Smooth muscle cell (in vitro differentiated cells): ENCODE data around the gene ADAM33. TPM values are rescaled to one million over a fixed set of nuclear protein-coding genes. Genes with fewer than 3 reads are reported as not detected.

Experiments
- DNase-seq: peaks from one replicate; lab custom pipeline; 2025; ENCODE audit not compliant: unreplicated experiment; lab: John Stamatoyannopoulos, UW
- H2AFZ ChIP-seq: fragments of 200-600 bp; sonication (generic); 2 replicates; pipeline ENCODE4 v1.6.0; 2016; ENCODE audit warnings: antibody characterized with exemption, low read depth, mild to moderate bottlenecking
- H3F3A ChIP-seq: fragments of 200-600 bp; sonication (generic); 2 replicates; pipeline ENCODE4 v1.6.0; 2017; ENCODE audit warnings: antibody characterized with exemption, low read depth
- H3K27ac ChIP-seq: fragments of 200-600 bp; sonication (generic); 2 replicates; pipeline ENCODE4 v1.5.1; 2016; ENCODE audit warnings: low read depth, mild to moderate bottlenecking
- H3K27me3 ChIP-seq: fragments of 200-600 bp; sonication (generic); 2 replicates; pipeline ENCODE4 v1.6.1; 2016; ENCODE audit warnings: low read depth, mild to moderate bottlenecking
- H3K36me3 ChIP-seq: fragments of 200-600 bp; sonication (generic); 2 replicates; pipeline ENCODE4 v1.5.1; 2016; ENCODE audit warnings: low read depth
- H3K4me1 ChIP-seq: fragments of 200-600 bp; sonication (generic); 2 replicates; pipeline ENCODE4 v1.5.1; 2016; ENCODE audit warnings: low read depth
- H3K4me2 ChIP-seq: fragments of 200-600 bp; sonication (generic); 2 replicates; pipeline ENCODE4 v1.6.0; 2016; ENCODE audit warnings: mild to moderate bottlenecking
- H3K4me3 ChIP-seq: fragments of 200-600 bp; sonication (generic); 2 replicates; pipeline ENCODE4 v1.5.1; 2016; ENCODE audit warnings: mild to moderate bottlenecking
- H3K79me2 ChIP-seq: fragments of 200-600 bp; sonication (generic); 2 replicates; pipeline ENCODE4 v1.6.0; 2016; ENCODE audit warnings: low read depth, mild to moderate bottlenecking
- H3K9ac ChIP-seq: fragments of 200-600 bp; sonication (generic); 2 replicates; pipeline ENCODE4 v1.6.0; 2016; ENCODE audit warnings: low read depth
- H3K9me3 ChIP-seq: fragments of 200-600 bp; sonication (generic); replicated peaks from 2 replicates; pipeline ENCODE4 v1.5.1; 2016; ENCODE audit warnings: low read depth
- H4K20me1 ChIP-seq: fragments of 200-600 bp; sonication (generic); 2 replicates; pipeline ENCODE4 v1.6.0; 2016; ENCODE audit warnings: low read depth
- CTCF ChIP-seq: fragments of 200-600 bp; sonication (generic); IDR thresholded peaks from 2 replicates; pipeline ENCODE4 v1.5.1; 2017; ENCODE audit warnings: borderline replicate concordance, mild to moderate bottlenecking, antibody characterized with exemption; ENCODE audit not compliant: insufficient read depth, poor library complexity, severe bottlenecking
- WGBS: methylation state at CpG from one replicate; pipeline ENCODE4 v1.1.7; 2016; ENCODE audit warnings: low lambda C conversion rate; 5-methylcytosine and 5-hydroxymethylcytosine counted together
- polyA plus RNA-seq: library from polyadenylated mRNA; unstranded; fragments of >200 nt; fragmentation: Nextera tagmentation; extraction: Ambion mirVana; gene quantifications from 2 replicates; pipeline ENCODE4 v1.2.1, GENCODE V29; 2016
- total RNA-seq: library from RNA; depleted of rRNA; stranded (reverse); fragments of >200 nt; gene quantifications from 2 replicates; pipeline ENCODE4 v1.2.3, GENCODE V29; 2014

The ADAM33 gene
- 5.1 and 8.0 TPM in 2 replicates for total RNA-seq
- 5.8 and 7.4 TPM in 2 replicates for polyA plus RNA-seq

GRCh38 chr20:3681931-3682781 is at the start of gene ADAM33:
Gene ADAM33, minus strand, starts transcription at chr20:3682010. Its CDS starts 6 bp downstream, at chr20:3682004.
- Histone ChIP-seq H3K9me3 (no peaks in the 10 kb centered on the region), H3K4me3 (peak within 1 kb of the TSS; percentile 56), H4K20me1 (no peaks in the 10 kb centered on the region), H3K4me2 (peak within 1 kb of the TSS; percentile 90), H3K27ac (no peak within 1 kb of the TSS), H3K9ac (no peak within 1 kb of the TSS), H3K36me3 (no peaks in the 10 kb centered on the region), H2AFZ (peak within 1 kb of the TSS; percentile 90), H3F3A (no peaks in the 10 kb centered on the region), H3K27me3 (peaks cover 4% of the 10 kb centered on the region), H3K4me1 (peaks cover 8% of the 10 kb centered on the region), H3K79me2 (no peaks in the 10 kb centered on the region)
- no peak for TF ChIP-seq CTCF
- DNase-seq = no peak
- 18% methylated on average over 34 of the region's 65 CpGs for WGBS

- Histone ChIP-seq H4K20me1 (no peaks in the 10 kb centered on the region), H3K9ac (no peak overlapping the region), H3F3A (peaks cover 4% of the 10 kb centered on the region), H3K27me3 (peaks cover under 1% of the 10 kb centered on the region), H3K27ac (no peak overlapping the region), H3K4me1 (peaks cover 5% of the 10 kb centered on the region), H3K4me3 (no peak overlapping the region), H2AFZ (no peak overlapping the region), H3K9me3 (no peaks in the 10 kb centered on the region), H3K79me2 (no peaks in the 10 kb centered on the region), H3K36me3 (no peaks in the 10 kb centered on the region), H3K4me2 (no peak overlapping the region)
- TF ChIP-seq CTCF = no peak
- no peak for DNase-seq
- WGBS = 85% methylated on average over 12 of the region's 12 CpGs
Observed at GRCh38 chr20:3730803-3731672, 49.2 kb upstream of the ADAM33 start.

DNA sequence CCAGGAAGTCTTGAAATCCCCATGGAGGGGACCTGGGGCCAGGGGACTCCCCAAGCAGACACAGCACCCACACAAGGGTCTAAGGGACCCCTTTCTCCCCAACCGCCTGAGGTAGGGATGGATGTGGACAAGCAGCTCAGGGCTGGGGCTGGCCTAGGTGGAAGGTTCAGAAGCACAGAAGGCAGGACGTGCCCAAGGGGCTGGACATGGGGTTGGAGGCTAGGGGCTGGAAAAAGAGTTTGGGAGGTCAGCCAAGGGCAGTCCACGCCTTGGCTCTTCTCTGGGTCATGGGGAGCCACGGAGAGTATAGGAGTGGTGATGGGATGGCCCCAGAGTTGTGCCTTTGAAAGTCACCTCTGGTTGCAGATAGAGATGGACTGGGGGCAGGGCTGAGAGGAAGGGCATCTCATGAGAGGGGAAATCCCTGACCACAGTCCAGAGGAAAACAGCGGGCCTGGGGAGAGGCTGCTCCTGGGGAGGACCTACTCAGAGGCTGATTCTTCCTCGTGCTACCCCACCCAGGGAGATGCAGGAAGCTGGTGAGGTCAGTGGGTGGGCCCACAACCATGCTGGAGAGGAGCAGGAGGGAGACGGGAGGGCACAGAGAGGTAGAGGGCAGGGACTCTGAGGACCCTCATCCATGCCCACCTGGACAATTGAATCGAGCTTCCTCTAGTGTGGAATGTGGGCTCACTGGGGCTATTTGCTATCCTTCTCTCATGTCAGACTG is 48.2 kb upstream of the ADAM33 start:
- H4K20me1 ChIP-seq = no peaks in the 10 kb centered on the region
- no peaks in the 10 kb centered on the region for H3K9me3 ChIP-seq
- peaks cover 4% of the 10 kb centered on the region for H3F3A ChIP-seq
- DNase-seq = no peak
- no peaks in the 10 kb centered on the region for H3K36me3 ChIP-seq
- no peak overlapping the region for H3K4me3 ChIP-seq
- H2AFZ ChIP-seq = no peak overlapping the region
- no peak for TF ChIP-seq CTCF
- WGBS = 79% methylated on average over 8 of the region's 8 CpGs
- H3K79me2 ChIP-seq = no peaks in the 10 kb centered on the region
- no peak overlapping the region for H3K4me2 ChIP-seq
- H3K27me3 ChIP-seq = peaks cover 5% of the 10 kb centered on the region
- H3K4me1 ChIP-seq = peaks cover 5% of the 10 kb centered on the region
- H3K27ac ChIP-seq = no peak overlapping the region
- H3K9ac ChIP-seq = no peak overlapping the region
